ENCODE results near the gene NHEJ1. TPM values are rescaled to one million over a fixed set of nuclear protein-coding genes. Genes with fewer than 3 reads are reported as not detected.

Gene NHEJ1
- total RNA-seq, 1 donor: 23.8 TPM

DNA sequence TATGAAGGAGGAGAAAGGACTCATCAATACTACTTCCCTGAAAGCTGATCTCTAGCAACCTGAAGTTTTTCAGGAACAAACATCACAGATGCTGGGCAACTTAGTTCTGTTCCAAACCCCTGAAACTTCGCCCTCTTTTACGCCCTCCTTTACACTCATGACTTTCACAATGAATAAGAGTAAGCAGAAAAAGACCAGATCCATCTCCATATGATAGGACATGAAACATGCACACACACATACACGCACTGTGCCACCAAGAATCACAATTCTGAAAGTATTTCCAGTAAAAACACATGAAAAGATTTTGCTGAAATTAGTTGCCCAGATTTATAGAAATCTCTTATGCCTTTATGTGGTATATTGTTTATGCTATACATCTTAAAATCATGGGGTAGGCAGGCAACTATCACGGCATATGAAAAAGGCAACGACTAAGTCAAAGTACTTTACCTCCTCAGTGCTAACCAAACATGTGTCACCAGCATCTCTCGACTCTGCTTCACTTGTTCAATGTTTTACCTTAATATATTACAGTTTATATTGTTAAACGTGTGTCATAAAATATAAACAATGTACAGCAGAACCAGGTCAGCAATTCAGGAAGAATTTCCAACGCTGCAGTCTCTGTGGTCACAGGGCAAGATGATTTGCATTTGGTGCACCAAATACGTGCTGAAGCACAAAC is 47.8 kb downstream of the NHEJ1 start:
- DNase-seq (ENCODE audit: low read depth): no peak
- TF ChIP-seq CTCF (IDR thresholded peaks at IDR 0.05; ENCODE audit: insufficient read depth, low read length): no peak

GRCh38 chr2:219112062-219112406 is 48.6 kb downstream of the NHEJ1 start:
- no peak overlapping the region for H3K4me3 ChIP-seq (ENCODE audit: low read depth, low read length)
- no peak for TF ChIP-seq CTCF (IDR thresholded peaks at IDR 0.05; ENCODE audit: insufficient read depth, low read length)

More for the DNA sequence above, 47.8 kb downstream of the NHEJ1 start:
- H3K4me3 ChIP-seq (ENCODE audit: low read depth, low read length): no peak overlapping the region

GRCh38 chr2:219111375-219112061 is 49.1 kb downstream of the NHEJ1 start:
- no peak for TF ChIP-seq CTCF (IDR thresholded peaks at IDR 0.05; ENCODE audit: insufficient read depth, low read length)
- no peak for DNase-seq (ENCODE audit: low read depth)
- H3K4me3 ChIP-seq (ENCODE audit: low read depth, low read length): no peak overlapping the region

More at GRCh38 chr2:219112062-219112406, 48.6 kb downstream of the NHEJ1 start:
- no peak for DNase-seq (ENCODE audit: low read depth)

- H3K4me3 ChIP-seq (ENCODE audit: low read depth, low read length): no peak overlapping the region
- TF ChIP-seq CTCF (IDR thresholded peaks at IDR 0.05; ENCODE audit: insufficient read depth, low read length): no peak
- DNase-seq (ENCODE audit: low read depth): no peak
These were observed 51.1 kb downstream of the NHEJ1 start for GRCh38 chr2:219109471-219109870.

DNA sequence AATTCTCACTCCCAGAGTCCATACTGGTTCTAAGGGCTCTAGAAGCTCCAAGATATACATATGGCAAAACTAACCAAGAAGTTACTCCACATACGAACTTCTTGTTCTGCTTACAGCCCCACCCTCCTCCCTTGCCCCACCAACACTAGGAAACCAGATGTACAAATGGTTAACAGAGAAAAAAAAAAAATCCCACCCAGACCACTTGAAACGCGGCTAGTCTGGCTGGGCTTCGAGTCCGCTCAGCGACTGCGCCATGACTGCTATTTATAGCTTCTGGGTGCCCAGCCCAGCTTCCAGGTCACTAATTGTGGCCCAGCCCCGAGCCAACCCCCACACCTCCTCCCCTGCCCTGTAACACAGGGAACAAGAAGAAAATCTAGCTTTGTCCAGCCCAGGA is 52.9 kb downstream of the NHEJ1 start:
- TF ChIP-seq CTCF (IDR thresholded peaks at IDR 0.05; ENCODE audit: insufficient read depth, low read length): no peak
- no peak for DNase-seq (ENCODE audit: low read depth)
- H3K4me3 ChIP-seq (ENCODE audit: low read depth, low read length): no peak overlapping the region

- H3K4me3 ChIP-seq (ENCODE audit: low read depth, low read length): no peak overlapping the region
- TF ChIP-seq CTCF (IDR thresholded peaks at IDR 0.05; ENCODE audit: insufficient read depth, low read length): no peak
- DNase-seq (ENCODE audit: low read depth): no peak
These were observed 54.4 kb downstream of the NHEJ1 start for GRCh38 chr2:219106251-219106650.
